GM18858 (cell line): ENCODE data around the gene TDRD9.

Experiments used
- ATAC-seq: cut with Tn5 transposase; IDR thresholded peaks from one replicate; pipeline ENCODE4 v1.9.1; 2021; ENCODE audit not compliant: unreplicated experiment

Gene TDRD9

DNA sequence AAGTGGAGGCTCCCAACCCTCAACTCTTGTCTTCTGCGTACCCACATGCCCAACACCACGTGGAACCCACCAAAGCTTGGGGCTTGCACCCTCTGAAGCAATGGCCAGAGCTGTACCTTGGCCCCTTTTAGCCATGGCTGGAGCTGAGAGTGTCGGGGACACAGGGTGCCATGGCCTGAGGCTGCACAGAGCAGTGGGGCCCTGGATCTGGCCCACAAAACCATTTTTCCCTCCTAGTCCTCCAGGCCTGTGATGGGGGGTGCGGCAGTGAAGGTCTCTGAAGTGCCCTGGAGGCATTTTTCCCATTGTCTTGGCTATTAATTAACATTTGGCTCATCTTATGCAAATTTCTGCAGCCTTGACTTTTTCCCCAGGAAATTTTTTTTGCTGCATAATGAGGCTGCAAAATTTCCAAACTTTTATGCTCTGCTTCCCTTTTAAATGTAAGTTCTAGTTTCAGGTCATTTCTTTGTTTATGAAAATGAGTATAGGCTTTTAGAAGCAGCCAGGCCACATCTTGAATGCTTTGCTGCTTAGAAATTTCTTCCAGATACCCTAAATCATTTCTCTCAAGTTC is 138.6 kb downstream of the TDRD9 start:
- ATAC-seq: no peak

- ATAC-seq: no peak
Measured at GRCh38 chr14:104069541-104069940, 141.3 kb downstream of the TDRD9 start.

GRCh38 chr14:104072586-104072985 is 144.3 kb downstream of the TDRD9 start:
- no peak for ATAC-seq

DNA sequence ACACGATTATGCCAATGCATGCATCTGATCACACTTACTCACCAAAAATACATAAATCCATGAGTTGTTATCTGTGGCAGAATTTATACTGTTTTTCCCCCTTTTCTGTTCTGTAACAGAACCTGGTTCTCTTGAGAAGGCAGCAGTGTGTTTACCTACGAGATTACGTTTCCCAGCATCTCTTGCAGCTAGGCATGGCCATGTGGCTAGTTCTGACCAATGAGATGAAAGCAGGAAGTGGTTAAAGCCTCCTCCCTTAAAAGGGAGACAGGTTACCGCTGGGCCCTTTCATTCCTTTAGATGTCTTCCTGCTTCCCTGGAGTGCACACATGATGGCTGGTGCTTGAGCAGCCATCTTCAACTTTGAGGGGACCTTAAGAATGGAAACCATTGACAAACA is 145.5 kb downstream of the TDRD9 start:
- no peak for ATAC-seq

DNA sequence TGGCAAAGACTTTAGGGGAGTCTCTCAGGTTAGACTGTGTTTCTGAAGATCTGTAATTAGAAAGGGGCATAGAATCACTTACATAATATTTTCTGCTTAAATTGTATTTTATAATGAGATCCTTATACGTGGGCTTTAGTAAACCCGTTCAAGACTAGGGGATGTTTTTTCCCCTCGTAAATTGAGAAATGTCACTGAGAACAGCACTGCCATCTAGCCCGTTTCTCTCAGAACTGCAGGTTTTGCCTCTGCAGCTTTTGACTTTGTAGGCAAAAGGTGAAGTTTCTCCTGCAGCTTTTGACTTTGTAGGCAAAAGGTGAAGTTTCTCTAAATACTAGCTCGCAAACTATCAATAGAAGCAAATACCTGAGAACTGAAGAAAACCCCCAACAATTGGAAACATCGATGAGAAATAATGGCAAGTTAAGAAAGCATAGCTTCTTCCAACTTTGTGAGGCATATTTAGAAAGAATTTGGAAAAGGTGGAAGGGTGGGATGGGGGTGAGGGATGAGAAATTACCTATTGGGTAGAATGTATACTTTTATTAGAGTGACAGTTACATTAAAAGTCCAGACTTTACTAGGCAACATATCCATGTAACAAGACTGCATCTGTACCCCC is 147.4 kb downstream of the TDRD9 start:
- no peak for ATAC-seq

GRCh38 chr14:104076743-104077142 is 148.5 kb downstream of the TDRD9 start:
- no peak for ATAC-seq

DNA sequence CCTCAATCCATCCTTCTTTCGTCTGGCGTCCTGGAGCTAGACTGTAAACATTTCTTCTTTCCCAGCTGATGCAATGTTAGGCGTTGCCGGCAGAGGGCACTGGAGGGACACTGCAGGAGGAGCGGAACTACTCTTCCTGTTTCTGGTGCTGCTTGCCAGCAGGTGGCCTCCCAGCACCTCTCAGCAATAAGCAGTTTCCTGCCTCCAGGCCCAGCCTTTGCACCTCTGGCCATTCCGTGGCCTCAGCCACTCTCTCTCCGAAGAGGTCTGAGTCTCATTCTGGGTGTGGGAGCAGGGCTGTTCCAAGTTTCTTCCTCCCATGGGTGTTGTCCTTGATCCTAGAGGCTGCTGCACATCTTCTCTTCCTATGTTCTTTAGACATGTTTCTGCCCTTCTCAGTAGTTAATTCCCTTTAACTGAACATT is 149.8 kb downstream of the TDRD9 start:
- peak; percentile 83 for ATAC-seq

DNA sequence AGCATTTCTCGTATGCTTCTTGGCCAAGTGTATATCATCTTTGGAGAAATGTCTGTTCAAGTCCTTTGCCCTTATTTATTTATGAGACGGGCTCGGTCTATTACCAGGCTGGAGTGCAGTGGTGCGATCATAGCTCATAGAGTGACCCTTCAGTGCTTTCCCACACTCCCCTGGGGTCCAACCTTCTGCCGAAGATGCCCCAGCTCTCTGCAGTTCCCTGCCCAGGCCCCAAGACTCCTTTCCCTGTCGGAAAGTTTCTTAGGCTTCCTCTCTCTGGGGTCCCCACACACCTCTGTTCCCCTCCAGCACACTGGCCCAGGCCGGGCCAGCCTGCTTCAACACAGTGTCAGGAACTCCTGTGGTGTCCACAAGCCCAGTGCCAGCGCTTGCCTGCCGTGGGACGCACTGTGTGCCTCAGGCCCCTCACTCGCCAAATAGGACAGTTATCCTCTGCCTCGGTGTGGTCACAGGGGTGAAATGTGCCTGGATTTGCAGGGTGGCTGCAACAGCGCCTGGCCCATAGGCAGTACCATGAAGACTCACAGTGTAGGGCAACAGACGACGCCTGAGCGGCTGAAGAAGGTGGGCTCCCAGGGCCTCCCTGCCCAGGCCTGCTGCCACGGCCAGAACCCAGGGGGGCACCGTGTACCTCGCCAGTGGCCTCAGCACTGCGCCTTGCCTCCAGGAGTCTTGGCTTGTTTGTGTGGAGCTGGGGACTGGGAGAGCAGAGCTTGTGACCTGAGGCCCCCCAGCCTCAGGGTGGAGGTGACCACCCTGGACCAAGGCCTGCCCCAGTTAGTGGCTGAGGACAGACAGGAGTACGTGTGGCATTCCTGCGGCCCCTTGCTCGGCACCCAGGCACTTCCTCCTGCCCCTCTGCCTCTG is 152.4 kb downstream of the TDRD9 start:
- no peak for ATAC-seq

DNA sequence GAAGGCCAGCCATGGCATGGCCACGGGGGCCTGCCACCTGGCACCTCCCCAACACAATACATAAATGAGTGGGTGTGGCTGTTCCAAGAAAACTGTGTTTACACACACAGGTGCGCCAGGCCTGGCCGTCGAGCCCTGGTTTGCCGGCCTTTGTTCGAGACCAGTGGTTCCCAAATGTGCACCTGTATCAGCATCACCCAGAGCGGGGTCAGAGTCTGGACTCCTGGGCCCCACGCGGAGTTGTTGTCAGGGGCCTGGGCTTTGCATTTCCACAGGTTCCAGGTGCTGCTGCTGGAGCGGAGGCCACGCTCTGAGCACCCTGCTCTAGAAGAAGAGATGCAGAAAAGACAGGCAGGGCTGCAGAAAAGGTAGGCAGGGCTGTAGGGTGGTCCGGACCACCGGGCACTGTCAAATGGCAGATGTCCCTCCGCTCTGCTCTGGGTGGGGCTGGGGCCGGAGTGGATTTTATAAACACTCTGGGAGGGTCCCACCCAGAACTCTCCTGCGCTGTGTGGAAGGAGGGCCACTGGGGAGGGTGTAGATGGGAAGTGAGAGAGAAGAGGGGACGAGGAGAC is 153.1 kb downstream of the TDRD9 start:
- no peak for ATAC-seq

DNA sequence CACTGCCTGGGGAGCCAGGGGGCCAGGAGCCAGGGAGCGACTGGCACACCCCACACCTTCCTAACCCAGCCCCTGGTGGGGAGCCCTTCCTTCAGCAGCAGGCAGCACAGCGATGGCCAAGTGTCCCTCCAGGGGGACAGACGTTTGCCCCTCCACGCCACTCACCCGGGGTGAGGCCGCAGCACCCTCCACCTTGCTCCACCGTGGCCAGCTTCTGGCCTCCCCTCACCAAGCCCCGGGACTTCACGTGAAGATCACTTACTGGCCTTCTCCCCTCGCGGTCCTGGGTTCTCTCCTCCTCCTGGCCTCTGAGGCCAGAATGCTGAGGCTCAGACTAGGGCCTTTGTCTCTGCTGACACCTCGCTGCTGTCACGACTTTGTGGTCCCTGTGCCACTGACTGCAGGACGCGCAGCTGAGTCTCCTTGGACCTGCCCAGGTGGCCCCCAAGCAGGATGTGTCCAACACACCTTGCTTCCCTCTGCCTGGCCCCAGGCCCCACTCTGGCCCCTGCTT is 153.8 kb downstream of the TDRD9 start:
- ATAC-seq: no peak

- ATAC-seq: no peak
Measured at GRCh38 chr14:104082807-104083206, 154.6 kb downstream of the TDRD9 start.

- ATAC-seq: no peak
Measured at GRCh38 chr14:104084251-104085002, 156.2 kb downstream of the TDRD9 start.

- ATAC-seq: no peak
Measured at GRCh38 chr14:104085032-104085888, 157.0 kb downstream of the TDRD9 start, which contains the start of gene ASPG. Gene ASPG (plus strand): TSS chr14:104085700. CDS start chr14:104085771, 71 bp downstream.

DNA sequence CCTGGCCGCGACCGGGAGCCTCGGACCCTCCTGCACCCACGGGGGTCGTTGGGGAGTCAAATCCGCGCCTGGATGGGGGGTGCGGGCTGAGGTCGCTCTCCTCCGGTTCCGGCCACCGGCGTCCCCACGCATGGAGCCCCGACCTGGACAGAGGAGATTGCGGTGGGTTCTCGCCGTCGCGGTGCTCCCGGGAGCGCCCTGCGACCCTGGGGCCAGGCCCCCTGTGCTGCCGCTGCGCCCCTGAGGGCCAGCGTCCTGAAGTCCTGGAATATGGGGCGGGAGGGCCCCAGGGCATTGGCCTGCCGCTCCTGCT is 157.6 kb downstream of the TDRD9 start:
- ATAC-seq: no peak

DNA sequence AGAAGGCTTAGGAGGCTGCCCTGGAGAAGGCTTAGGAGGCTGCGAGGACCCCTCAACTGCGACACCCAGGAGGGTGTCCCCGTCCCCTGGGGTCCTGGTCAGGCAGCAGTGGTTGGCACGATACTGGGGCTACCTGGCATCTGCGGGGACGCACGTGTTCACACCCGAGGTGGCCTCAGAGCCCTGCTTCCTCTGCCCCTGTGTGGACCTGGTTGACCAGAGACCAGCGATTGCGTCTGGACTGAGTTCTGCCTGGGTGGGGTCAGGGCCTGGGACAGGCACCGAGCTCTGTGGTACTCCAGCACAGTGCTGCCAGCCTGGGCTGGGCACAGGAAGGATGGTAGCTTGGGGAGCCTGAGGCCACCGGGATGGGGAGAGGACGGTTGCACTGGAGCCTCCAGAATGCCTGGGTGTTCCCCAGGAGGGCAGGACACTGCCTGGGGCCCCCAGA is 158.0 kb downstream of the TDRD9 start:
- no peak for ATAC-seq

- no peak for ATAC-seq
Measured at GRCh38 chr14:104086661-104087461, 158.6 kb downstream of the TDRD9 start.

DNA sequence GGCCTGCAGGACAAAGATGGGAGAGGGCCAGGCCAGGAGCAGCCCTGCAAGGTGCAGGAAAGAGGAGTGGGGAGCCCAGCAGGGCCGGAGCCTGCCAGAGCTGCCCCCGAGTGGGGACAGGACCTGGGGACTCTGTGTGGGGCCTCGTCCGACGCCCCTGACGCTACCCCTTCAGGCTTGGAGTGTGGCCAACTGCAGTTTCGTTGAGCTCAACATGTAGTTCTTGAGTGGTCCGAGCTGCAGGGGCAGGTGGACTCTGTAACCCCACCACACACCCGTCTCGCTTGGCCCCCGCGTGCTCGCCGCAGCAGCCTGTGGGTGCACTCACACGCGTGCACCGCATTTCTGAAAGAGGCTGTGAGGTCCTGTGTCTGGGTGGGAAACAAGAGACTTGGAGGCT is 159.2 kb downstream of the TDRD9 start:
- ATAC-seq: no peak

DNA sequence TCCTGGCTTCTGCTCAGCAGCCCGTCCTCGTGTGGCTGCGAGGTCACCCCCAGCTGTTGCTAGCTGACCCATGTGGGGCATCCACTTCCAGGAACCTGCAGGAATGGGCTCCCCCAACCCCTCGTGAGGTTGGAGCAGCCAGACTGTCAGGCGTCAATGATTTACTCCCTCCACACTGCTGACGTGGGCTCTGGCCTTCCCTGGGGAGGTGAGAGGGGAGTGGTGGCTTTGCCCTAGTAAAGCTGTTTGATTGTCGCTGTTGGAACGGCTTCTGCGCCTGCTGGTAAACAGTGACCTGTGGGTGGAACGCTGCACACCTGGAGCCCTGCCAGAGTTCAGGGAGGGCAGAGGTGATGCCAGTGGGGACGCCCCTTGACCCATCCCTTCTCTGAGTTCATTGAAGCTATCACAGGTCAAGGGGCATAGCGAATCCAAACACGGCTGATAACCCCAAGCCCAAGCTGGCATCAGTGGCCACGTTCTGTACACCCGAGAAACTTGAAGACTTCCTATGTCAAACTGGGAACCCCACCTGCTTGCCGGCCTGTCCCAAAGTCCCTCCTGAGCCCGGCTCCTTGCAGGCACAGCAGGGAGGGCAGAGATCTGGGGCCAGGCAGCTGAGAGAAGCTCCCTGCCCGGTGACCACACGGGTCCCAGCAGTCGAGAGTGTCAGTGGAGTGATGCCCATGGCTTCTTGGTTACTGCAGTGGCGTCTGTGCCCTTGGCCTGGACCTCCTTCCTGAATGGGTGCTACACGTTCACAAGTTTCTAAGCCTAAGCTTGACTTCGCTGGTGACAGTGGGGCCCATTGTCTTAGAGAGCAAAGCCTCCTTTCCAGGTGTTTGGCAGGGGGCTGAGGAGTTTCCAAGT is 160.0 kb downstream of the TDRD9 start:
- no peak for ATAC-seq
